C4-2B (cell line): ENCODE results near the gene RRP8.

ENCODE experiments used
- ZFX ChIP-seq: fragments of 450-650 bp; IDR thresholded peaks from 2 replicates; pipeline ENCODE4 v1.6.1; 2017
- TF ChIP-seq, protein P1 (sequence below): fragments of 450-650 bp; conservative IDR thresholded peaks from 2 replicates; pipeline ENCODE4 v1.5.1; 2017; ENCODE audit warnings: mild to moderate bottlenecking

- TF ChIP-seq, protein P1, sequence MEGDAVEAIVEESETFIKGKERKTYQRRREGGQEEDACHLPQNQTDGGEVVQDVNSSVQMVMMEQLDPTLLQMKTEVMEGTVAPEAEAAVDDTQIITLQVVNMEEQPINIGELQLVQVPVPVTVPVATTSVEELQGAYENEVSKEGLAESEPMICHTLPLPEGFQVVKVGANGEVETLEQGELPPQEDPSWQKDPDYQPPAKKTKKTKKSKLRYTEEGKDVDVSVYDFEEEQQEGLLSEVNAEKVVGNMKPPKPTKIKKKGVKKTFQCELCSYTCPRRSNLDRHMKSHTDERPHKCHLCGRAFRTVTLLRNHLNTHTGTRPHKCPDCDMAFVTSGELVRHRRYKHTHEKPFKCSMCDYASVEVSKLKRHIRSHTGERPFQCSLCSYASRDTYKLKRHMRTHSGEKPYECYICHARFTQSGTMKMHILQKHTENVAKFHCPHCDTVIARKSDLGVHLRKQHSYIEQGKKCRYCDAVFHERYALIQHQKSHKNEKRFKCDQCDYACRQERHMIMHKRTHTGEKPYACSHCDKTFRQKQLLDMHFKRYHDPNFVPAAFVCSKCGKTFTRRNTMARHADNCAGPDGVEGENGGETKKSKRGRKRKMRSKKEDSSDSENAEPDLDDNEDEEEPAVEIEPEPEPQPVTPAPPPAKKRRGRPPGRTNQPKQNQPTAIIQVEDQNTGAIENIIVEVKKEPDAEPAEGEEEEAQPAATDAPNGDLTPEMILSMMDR = no peak
- no peak for TF ChIP-seq ZFX
These were observed 13.9 kb upstream of the RRP8 start for GRCh38 chr11:6617315-6617781.
